Activated T-cell treated with anti-CD3 and anti-CD28 coated beads for 1 hour (primary cell): ENCODE measurements around the gene ANO10.
"Not testable (repeated sequence)": the region's sequence is repeated elsewhere in the genome, so short reads cannot be mapped to it uniquely, and the experiment has no call there.

Experiments used
- DNase-seq: peaks from one replicate; pipeline ENCODE4 v3.0.0-alpha.2; 2020; ENCODE audit warnings: low read depth

The ANO10 gene

DNA sequence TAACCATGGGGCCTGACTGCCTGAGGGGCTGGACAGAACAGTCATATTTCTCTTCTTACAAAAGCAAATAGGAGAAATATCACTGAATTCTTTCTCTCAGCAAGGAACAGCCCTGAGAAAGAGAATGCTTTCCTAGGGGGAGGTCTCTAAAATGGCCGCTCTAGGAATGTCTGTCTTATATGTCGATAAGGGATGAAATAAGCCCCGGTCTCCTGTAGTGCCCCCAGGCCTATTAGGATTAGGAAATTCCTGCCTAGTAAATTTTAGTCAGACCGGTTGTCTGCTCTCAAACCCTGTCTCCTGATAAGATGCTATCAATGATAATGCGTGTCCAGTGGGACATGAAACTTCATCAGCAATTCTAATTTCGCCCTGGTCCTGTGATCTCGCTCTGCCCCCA, 103.3 kb downstream of the ANO10 start:
- not testable (repeated sequence) for DNase-seq

DNA sequence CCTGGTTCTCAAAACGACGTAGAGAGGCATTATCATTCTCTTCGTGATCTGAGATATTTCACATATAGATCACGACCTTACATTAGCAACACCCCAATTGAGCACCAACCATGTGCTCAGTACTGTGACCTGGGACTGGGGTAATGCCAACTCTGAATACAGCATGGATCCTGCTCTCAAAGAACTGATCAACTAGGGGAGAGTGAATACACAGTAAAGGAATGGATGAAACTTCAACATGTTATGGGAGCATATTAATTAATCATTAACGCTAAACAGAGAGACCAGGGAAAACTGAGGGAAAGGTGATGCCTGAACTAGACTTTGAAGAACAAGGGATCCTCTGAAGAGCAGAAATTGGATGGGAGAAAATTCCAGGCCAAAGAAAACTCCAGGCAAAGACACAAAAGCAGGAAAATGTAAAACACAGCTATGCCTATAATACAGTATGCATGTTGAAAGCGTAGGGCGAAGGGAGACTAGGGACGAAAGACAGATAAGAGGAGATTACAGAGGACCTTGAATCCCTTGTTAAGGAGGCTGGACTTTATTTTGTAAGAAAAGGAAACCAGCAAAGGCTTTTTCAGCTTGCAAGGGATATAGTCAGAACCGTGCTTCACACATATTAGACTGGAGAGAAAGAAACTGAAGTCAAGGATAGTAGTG, 105.7 kb downstream of the ANO10 start:
- DNase-seq = no peak

DNA sequence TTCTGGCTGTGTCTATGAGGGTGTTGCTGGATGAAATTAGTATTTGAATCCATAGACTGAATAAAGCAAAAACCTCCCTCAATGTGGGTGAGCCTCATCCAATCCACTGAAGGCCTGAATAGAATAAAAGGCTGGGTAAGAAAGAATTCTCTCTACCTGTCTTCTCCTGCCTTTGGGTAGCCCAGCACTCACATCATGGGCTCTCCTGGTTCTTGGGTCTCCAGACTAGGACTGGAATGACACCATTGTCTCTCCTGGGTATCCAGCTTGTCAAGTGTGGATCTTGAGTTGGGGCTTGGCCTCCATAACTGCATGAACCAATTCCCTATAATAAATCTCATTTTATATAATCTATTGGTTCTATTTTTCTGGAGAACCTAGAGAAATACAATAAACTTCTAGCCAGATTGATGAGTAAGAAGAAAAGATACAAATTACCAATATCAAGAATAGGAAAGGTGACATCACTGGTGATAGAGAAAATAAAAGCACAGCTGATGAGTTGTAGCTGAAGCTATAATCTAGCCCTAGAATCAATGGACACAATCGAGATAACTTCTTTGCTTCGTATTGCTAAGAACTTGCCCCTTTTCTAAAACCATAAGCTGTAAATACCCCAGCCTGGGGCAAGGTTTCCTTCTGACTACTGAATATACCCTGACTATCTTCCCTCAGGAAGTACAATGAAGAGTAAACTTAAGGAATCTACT, 106.4 kb downstream of the ANO10 start:
- no peak for DNase-seq

DNA sequence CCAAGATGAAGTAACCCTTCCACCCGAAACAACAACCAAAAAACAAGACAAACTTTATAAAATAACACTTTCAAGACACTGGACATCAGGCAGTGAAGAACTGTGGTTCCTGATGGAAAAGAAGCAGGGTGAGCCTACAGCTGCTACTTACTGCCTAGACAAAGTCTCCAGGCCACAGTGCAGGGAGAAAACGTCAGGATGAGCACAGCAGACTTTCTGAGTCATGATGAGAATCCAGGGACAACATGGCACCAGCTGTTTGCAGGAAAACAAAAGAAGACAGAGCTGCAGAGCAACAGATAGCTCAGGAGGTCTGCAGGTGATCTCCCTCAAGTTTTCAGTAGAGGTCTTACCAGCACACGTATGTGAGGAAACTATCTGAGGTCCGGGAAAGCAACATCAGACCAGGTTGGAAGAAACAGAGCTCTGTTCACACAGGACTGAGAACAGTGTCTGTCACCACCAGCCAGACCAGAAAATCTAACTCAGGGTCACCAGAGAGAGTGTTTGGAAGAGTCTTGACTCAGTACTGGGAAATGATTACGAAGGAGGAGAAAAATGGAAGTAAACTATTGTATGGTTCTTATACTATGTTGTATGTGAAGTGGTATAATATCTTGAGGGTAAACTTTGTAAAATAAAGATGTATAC, 108.9 kb downstream of the ANO10 start:
- no peak for DNase-seq

DNA sequence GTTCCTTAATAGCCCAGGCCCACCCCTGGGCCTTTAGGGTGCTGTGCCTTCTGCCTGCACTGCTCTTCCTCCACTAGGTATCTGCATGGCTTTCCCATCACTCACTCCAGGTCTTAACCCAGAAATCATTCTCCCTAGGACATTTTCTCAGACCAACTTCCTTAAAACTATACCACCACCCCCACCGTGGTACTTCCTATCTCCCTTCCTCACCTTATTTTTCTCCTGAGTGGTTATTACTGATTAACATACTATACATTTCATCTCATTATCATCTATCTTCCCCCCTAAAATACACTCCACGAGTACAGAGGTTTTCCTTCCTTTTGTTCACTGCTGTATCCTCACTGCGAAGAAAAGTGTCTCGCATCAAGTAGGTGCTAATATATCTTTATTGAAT, 115.2 kb downstream of the ANO10 start:
- no peak for DNase-seq

DNA sequence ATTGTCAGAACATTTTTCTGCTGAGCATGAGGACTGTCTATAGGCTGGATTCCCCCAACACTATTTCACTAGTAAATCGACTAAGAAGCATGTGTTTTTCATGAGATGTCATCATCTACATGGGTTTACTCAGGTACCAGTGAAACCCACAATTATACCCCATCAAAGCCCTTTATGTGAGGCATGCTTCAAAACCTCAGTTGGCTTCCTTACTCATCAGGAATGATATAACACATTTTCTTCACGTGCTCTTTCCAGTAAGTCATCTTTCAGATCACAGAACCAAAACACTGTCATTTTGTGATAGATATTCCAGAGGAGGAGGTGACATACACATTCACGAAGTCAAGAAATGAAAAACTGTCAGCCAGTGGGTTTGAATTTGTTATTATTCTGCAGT, 116.5 kb downstream of the ANO10 start:
- no peak for DNase-seq

DNA sequence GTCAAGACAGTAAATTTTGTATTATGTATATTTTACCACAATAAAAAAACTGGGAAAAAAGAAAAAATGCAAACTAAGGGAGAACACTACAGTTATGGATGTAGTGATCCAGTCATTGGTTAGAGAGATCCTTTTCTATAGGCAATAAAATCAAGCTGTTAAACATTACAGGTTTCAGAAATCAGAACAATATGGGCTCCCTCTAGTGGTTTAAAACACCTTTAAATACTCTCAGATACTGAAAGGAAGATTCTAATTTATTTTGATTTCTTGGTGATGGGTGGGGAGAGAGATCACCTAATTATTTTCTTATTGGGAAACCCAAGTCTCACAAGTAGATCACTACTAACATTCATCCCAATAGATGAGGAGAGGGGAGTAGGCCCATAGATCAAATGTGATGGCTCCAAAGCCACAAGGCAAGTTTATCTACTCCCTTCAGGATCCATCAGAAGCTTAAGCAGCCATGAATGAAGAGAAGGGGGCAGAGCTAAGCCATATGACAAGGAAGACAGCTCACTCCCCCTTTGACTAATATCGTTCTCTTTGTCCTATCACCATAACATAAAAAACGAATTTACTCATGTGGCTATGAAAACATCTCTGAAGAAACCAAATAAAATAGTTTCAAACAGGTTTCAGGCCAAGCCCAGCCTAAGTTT, 118.6 kb downstream of the ANO10 start:
- DNase-seq = no peak

DNA sequence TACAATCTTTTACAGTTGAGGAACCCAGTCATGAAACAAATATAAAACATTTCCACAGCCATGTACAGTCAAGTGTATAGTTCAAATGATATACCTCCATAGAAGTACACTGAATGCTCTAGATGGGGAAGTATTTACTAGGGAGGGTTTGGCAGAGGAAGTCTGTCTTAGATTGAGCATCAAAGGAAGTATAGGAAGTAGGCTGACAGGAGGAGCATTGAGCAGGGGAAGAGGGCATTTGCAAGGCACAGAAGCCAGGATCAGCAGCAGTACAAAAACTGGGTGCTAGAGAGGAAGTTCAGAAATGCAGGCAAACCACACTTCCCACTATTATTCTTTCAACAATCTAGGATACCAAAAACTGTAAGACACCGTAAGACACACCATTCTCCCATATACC, 122.6 kb downstream of the ANO10 start:
- DNase-seq = no peak

DNA sequence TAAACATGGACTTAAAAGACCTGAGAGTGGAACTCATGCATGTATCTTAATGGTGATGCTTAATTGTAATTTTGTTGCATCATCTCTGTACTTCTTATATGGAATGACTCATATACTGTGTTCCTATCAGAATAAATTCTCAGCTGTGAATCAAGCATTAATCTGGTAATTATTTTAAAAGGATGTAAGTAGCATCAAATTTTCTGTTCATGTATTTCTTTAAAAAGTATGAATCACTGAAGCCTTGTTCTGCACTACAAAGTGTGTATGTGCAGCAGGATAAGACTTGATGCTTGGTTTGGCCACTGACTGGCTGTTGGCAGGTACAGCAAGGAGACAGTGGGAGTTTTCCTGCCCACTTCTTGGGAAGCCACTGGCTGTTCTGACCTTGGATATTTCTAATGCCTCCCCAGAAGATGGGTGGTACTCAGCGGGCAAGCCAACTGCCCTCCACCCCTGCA, 123.9 kb downstream of the ANO10 start:
- DNase-seq = no peak

DNA sequence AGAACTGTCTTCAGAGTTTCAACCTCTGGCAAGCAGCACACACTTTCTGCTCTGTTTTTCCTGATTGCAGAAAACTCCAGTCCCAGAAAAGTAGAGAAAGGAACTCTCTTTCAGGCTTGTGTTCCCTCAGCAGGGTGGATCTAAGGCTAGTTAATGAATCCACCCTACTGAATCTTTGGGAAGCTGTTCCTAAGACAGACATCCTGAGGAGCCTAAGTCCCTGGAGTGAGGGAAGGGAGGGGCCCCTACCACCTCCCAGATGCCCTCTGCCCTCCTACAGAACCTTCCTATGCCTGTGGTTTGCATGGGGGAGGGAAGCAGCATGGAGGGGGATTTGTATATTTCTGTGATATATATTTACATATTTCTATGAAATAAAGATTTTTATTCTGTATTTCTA, 124.4 kb downstream of the ANO10 start:
- no peak for DNase-seq

DNA sequence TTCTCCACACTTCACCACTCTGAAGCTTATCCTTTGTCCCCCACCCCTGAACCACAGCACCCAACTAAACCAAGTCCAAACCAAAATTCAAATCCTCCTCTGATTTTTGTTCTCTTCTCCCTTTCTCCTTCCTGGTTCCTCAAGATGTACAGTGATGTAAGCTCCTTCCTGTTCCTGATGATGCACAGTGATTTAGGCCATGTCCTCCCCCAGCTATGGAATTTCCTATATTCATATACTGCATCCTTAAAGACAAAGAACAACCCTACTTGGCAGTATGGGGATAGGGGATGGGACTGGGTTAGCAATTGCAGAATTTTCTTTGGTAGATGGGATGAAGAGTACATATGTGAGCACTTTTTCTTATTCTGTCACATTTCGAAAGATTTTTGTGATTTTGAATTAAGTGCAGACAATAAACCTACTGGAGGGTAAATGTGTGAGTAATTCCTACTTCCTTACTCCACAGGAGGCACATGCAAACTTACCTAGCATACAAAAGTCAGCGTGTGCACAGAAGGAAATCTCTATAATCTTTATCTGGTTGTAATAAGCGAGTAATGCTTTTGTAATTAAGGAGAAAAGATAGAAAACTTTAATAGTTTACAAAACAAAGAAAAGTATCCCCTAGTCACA, 125.0 kb downstream of the ANO10 start:
- DNase-seq = no peak

DNA sequence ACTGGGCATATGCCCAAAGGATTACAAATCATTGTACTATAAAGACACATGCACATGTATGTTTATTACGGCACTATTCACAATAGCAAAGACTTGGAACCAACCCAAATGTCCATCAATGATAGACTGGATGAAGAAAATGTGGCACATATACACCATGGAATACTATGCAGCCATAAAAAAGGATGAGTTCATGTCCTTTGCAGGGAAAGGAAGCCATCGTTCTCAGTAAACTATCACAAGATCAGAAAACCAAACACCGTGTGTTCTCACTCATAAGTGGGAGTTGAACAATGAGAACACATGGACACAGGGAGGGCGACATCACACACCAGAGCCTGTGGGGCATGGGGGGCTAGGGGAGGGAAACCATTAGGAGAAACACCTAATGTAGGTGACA, 128.9 kb downstream of the ANO10 start:
- DNase-seq = not testable (repeated sequence)

DNA sequence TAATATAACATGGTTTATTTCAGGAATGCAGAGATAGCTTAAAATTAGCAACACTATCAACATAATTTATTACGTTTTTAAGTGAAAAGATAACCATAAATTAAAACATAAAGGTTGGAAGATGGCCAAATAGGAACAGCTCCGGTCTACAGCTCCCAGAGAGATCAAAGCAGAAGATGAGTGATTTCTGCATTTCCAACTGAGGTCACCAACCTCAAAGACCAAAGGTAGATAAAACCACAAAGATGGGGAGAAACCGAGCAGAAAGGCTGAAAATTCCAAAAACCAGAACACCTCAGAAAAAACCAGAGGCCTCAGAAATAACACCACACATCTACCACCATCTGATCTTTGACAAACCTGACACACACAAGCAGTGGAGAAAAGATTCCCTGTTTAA, 130.0 kb downstream of the ANO10 start:
- DNase-seq = not testable (repeated sequence)

DNA sequence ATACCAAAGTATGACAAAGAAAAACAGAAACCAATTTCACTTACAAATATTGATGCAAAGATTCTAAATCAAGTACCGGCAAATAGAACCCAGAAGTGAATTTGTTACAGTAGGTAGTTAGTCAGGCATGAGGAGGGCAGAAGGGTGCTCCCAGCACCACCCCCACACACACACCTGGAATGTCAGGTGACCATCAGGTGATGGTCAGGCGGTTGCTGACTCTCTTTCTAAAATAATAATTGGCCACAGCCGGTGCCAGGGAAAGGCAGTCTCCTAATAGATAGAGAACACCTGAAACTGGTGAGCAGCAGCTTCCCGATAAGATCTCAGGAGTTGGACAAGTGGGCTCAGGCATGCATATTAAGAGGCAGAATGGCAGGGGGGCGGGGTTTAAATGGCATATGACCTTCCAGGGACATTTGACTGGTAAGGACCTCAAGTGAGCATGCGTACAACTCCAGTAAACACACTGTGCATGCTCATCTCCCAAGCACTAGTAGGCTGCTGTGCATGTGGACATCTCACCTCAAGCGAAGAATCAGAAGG, 131.1 kb downstream of the ANO10 start:
- no peak for DNase-seq

DNA sequence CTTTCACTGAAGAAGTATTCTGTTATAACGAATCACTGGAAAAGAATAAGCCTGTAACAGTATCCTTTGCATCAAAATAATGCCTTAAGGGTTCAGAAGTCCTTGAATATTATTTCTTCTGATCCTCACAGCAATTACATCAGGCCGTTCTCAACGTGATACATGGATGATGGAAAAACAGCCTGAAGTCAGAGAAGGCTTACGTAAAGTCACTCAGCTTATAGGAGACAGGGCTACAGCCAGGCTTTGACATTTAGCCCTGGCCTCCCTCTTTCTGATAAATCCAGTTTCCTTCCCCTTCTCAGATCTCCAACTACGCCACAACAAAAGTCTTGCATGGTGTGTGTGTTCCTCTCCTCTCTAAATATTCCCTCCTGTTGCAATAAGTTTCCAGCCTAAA, 131.9 kb downstream of the ANO10 start:
- DNase-seq = no peak

DNA sequence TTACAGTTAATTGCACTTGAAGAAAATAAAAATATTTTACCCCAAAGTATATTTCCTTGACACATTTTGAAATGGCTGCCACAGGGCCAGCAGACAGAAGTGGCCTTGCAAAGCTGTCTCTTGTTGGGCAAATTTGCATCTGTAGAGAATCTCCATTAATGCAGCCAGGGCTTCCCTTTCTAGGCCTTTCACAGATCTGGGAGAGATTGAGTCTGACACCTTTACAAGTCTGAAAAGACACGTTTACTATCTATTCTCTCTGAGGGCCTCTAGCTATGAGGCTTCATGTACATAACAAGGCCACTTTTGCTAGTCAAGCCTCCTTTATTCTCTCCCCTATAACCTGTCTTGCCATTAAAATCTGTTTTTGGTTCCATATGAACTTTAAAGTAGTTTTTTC, 135.9 kb downstream of the ANO10 start:
- no peak for DNase-seq

DNA sequence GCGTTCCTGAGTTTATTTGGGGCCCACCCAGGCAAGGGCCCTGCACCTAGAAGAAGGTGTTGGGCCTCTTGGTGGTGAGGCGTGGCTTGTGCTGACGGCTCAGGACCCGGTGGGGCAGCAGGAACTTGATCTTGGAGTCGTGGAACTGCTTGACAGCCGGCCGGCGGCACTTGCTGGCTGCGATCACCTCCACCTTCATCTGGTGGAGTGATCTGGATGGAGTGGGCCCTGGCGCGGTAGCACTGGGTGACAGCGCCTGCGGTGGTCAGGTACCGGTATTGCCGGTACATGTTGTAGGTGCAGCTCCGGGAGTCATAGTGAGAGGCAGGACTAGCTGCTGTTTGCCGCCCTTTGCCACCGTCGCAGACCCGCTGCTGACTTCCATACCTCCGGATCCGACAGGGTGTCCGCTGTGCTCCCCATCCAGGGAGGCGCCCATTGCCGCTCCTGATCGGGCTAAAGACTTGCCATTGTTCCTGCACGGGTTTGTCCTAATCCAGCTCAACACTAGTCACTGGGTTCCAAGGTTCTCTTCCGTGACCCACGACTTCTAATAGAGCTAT, 136.8 kb downstream of the ANO10 start:
- no peak for DNase-seq

DNA sequence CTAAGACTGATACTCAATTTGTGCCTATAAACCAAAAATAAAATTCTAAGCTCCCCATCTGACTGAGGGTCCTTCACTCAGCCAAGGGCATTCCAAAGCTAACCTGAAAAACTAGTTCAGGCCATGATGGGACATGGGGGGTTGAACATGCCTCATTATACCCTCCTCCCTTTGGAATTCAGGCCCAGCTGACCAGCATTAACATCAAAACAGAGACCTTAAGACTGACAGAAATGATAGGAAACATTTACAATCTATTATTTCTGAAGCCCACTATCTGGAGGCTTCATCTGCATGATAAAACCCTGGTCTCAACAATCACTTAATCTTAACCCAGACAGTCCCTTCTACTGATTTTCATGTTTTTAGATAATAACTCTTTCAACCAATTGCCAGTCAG, 140.4 kb downstream of the ANO10 start:
- no peak for DNase-seq

DNA sequence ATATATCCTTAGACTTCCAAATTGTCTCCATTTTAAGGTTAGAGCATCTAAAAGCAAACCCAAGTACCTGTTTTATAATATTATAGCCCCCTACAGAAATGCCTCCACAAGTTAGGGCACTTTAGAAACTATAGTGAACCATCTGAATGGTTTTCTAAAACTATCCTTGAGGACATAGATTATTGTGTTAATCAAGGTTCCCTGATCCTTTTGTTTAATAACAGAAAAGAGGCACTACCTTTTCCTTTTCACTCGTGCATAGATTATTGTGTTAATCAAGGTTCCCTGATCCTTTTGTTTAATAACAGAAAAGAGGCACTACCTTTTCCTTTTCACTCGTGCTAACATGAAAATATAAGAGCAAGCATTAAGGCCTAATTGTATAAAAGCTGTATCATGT, 143.0 kb downstream of the ANO10 start:
- DNase-seq = not testable (repeated sequence)

DNA sequence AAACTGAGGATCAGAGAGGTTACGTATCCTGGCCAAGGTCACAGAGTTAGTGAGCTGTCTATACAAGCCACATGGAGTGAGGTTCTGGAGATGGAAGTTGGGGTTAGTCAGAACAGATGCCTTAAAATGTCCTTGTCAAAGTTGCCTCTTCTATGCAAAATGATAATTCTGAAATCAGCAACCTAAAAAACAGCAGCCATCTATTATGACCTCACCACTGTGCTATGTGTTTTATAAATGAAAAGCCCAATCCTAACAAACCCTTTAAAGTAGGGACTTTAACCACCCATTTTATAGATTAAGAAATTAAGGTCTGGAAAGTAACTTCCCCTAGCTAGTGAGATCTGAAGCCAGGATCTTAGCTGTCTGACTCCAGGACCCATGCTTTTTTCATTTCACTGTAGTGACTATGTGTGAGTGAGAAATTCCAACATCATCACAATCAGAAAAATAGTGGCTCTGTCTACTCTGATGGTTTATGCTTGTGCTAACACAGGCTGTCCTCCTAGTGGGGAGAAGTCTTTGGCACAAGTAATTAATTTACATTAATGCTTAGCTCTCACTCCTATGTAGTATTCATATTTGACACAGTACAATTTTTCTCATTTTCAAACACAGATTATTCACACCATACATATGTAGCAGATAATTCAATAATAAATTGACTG, 143.6 kb downstream of the ANO10 start:
- no peak for DNase-seq

DNA sequence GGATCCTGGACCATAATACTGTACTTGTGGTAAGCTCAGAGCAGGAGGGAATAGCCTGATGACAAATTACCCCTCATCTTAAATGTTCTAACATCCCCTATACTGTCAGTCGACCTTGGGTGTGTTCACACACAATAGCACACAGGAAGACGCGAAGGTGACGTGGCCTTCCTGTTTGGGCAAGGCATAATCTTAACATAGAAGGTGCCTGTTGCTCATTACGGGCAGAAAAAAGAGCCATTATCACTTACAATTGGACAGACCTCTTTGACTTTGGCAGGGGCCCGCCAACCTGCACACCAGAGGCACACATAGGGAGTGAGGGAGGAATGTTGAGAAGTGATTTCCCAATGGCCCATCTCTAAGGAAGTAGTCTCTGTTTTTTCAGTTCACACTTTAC, 144.2 kb downstream of the ANO10 start:
- peak; percentile 45 for DNase-seq
